ENCODE measurements around the gene RASGEF1C. TPM values are rescaled to one million over a fixed set of nuclear protein-coding genes. Genes with fewer than 3 reads are reported as not detected.

Gene RASGEF1C
- total RNA-seq, 2 experiments from 2014 or later: not detected

GRCh38 chr5:180060192-180060591 is 148.8 kb downstream of the RASGEF1C start:
- Histone ChIP-seq H3K79me2 (ENCODE audit: insufficient read depth, low read depth, low read length) (no peaks in the 10 kb centered on the region), H3K27ac (ENCODE audit: low read depth, low read length, poor library complexity, severe bottlenecking) (no peak overlapping the region), H3K4me3 (ENCODE audit: low read depth, low read length, poor library complexity, severe bottlenecking) (no peak overlapping the region), H2AFZ (ENCODE audit: low read length) (no peak overlapping the region), H3K36me3 (ENCODE audit: insufficient read depth, low read length) (no peaks in the 10 kb centered on the region), H3K9me2 (ENCODE audit: insufficient read depth, low read length) (no peaks in the 10 kb centered on the region), H3K4me1 (ENCODE audit: insufficient read depth, low read length, poor library complexity, severe bottlenecking) (no peaks in the 10 kb centered on the region), H3K4me2 (ENCODE audit: low read length) (no peak overlapping the region), H4K20me1 (ENCODE audit: insufficient read depth, low read length) (no peaks in the 10 kb centered on the region), H3K9me3 (ENCODE audit: low read length) (no peaks in the 10 kb centered on the region)
- intact Hi-C loops (cut with micrococcal nuclease; ENCODE audit: unreplicated experiment): no loop called here
- no TSS peak for BruUV-seq (replicated peaks)
- POLR2A ChIA-PET: interaction anchor here (0.7 kb wide), 1 partner anchor 1777 kb away, joined by 7 read pairs; no protein-coding TSS in a partner anchor
- TF ChIP-seq EZH2phosphoT487 (IDR thresholded peaks at IDR 0.05; ENCODE audit: borderline replicate concordance, low read depth, low read length) (no peak), CTCF (conservative IDR thresholded peaks at IDR 0.05; ENCODE audit: low read length) (no peak)
- CTCF ChIA-PET (ENCODE audit: unreplicated experiment): no interaction called here
- DNase-seq (ENCODE audit: low spot score): no peak

- Histone ChIP-seq H4K20me1 (ENCODE audit: insufficient read depth, low read length) (no peaks in the 10 kb centered on the region), H3K4me3 (ENCODE audit: low read depth, low read length, poor library complexity, severe bottlenecking) (no peak overlapping the region), H2AFZ (ENCODE audit: low read length) (no peak overlapping the region), H3K9me3 (ENCODE audit: low read length) (no peaks in the 10 kb centered on the region), H3K27ac (ENCODE audit: low read depth, low read length, poor library complexity, severe bottlenecking) (no peak overlapping the region), H3K4me1 (ENCODE audit: insufficient read depth, low read length, poor library complexity, severe bottlenecking) (no peaks in the 10 kb centered on the region), H3K4me2 (ENCODE audit: low read length) (no peak overlapping the region), H3K9me2 (ENCODE audit: insufficient read depth, low read length) (no peaks in the 10 kb centered on the region), H3K36me3 (ENCODE audit: insufficient read depth, low read length) (no peaks in the 10 kb centered on the region), H3K79me2 (ENCODE audit: insufficient read depth, low read depth, low read length) (no peaks in the 10 kb centered on the region)
- intact Hi-C loops (cut with micrococcal nuclease; ENCODE audit: unreplicated experiment): no loop called here
- no TSS peak for BruUV-seq (replicated peaks)
- DNase-seq (ENCODE audit: low spot score): no peak
- TF ChIP-seq EZH2phosphoT487 (IDR thresholded peaks at IDR 0.05; ENCODE audit: borderline replicate concordance, low read depth, low read length) (no peak), CTCF (conservative IDR thresholded peaks at IDR 0.05; ENCODE audit: low read length) (no peak)
- ChIA-PET POLR2A (no interaction called here), CTCF (ENCODE audit: unreplicated experiment) (no interaction called here)
Observed at GRCh38 chr5:180059326-180059725, 149.7 kb downstream of the RASGEF1C start.

- no peak for DNase-seq (ENCODE audit: low spot score)
- no peaks in the 10 kb centered on the region for H3K4me1 ChIP-seq (ENCODE audit: insufficient read depth, low read length, poor library complexity, severe bottlenecking)
- H3K4me3 ChIP-seq (ENCODE audit: low read depth, low read length, poor library complexity, severe bottlenecking): no peak overlapping the region
- no TSS peak for BruUV-seq (replicated peaks)
- intact Hi-C loops (cut with micrococcal nuclease; ENCODE audit: unreplicated experiment): no loop called here
- ChIA-PET CTCF (ENCODE audit: unreplicated experiment) (no interaction called here), POLR2A (no interaction called here)
- no peaks in the 10 kb centered on the region for H4K20me1 ChIP-seq (ENCODE audit: insufficient read depth, low read length)
- no peak for TF ChIP-seq CTCF (conservative IDR thresholded peaks at IDR 0.05; ENCODE audit: low read length)
- TF ChIP-seq EZH2phosphoT487 (IDR thresholded peaks at IDR 0.05; ENCODE audit: borderline replicate concordance, low read depth, low read length): no peak
- H3K9me3 ChIP-seq (ENCODE audit: low read length): no peaks in the 10 kb centered on the region
- H3K4me2 ChIP-seq (ENCODE audit: low read length): no peak overlapping the region
- no peaks in the 10 kb centered on the region for H3K9me2 ChIP-seq (ENCODE audit: insufficient read depth, low read length)
- no peak overlapping the region for H3K27ac ChIP-seq (ENCODE audit: low read depth, low read length, poor library complexity, severe bottlenecking)
- no peaks in the 10 kb centered on the region for H3K79me2 ChIP-seq (ENCODE audit: insufficient read depth, low read depth, low read length)
- no peak overlapping the region for H2AFZ ChIP-seq (ENCODE audit: low read length)
- H3K36me3 ChIP-seq (ENCODE audit: insufficient read depth, low read length): no peaks in the 10 kb centered on the region
Observed at GRCh38 chr5:180056153-180056552, 152.9 kb downstream of the RASGEF1C start.
